ENCODE measurements around the gene KCNN3.

GRCh38 chr1:154801234-154802011 is 68.7 kb downstream of the KCNN3 start:
- TF ChIP-seq POLR2A (IDR thresholded peaks at IDR 0.05) (no peak), CTCF (IDR thresholded peaks at IDR 0.05) (no peak), POLR2AphosphoS5 (IDR thresholded peaks at IDR 0.05) (no peak), EP300 (IDR thresholded peaks at IDR 0.05) (no peak)
